Endothelial cell of umbilical vein (primary cell): ENCODE measurements around the gene PRDM11. TPM values are rescaled to one million over a fixed set of nuclear protein-coding genes. Genes with fewer than 3 reads are reported as not detected.

ENCODE experiments used
- BruUV-seq: library from RNA; stranded (reverse); fragments of 400-500 nt; replicated peaks from 2 replicates; lab custom pipeline; 2021; lab: Mats Ljungman, UMichigan
- CTCF ChIA-PET: fragments of 300-600, 350-600 bp; sonication (Branson Sonifier 250); formaldehyde crosslinking; loops from one replicate; lab custom pipeline; 2021; ENCODE audit warnings: antibody characterized with exemption, inconsistent platforms; lab: Charles Lee
- POLR2A ChIA-PET: fragments of 300-600, 350-600 bp; sonication (Branson Sonifier 250); formaldehyde crosslinking; loops from one replicate; lab custom pipeline; 2021; ENCODE audit warnings: antibody characterized with exemption, inconsistent platforms; lab: Charles Lee
- DNase-seq: peaks from one replicate; pipeline ENCODE4 v3.0.0-alpha.2; 2011; ENCODE audit warnings: low read depth, low spot score
- FAIRE-seq: peaks from 2 replicates; lab custom pipeline; 2011; peaks lifted over from hg19 to GRCh38; lab: Jason Lieb, UNC
- H2AFZ ChIP-seq: 2 replicates; pipeline ENCODE4 v1.6.0; 2012; ENCODE audit warnings: low read depth, low read length, control low read depth, inconsistent platforms
- H3K27ac ChIP-seq: 2 replicates; pipeline ENCODE4 v1.5.1; 2011; ENCODE audit warnings: low read depth, mild to moderate bottlenecking, control low read depth, low read length, moderate library complexity; ENCODE audit not compliant: insufficient read depth
- H3K27me3 ChIP-seq, 2 experiments: 2 replicates each; pipeline versions ENCODE4 v1.6.0 to v1.6.1; 2011; ENCODE audit warnings: low read length in 2 of 2, mixed read lengths in 1 of 2; ENCODE audit not compliant: control insufficient read depth in 2 of 2, insufficient read depth in 2 of 2
- H3K36me3 ChIP-seq, 2 experiments: 2 replicates in 1 of 2; 3 replicates in 1 of 2; pipeline ENCODE4 v1.5.1; 2011; ENCODE audit warnings: low read length in 2 of 2, mild to moderate bottlenecking in 1 of 2, moderate library complexity in 1 of 2; ENCODE audit not compliant: control insufficient read depth in 2 of 2, insufficient read depth in 2 of 2; ENCODE audit errors: extremely low read depth in 1 of 2
- H3K4me1 ChIP-seq: 3 replicates; pipeline ENCODE4 v1.5.1; 2011; ENCODE audit warnings: mild to moderate bottlenecking, low read length; ENCODE audit not compliant: control insufficient read depth, insufficient read depth; ENCODE audit errors: extremely low read depth
- H3K4me2 ChIP-seq: 2 replicates; pipeline ENCODE4 v1.6.1; 2011; ENCODE audit warnings: low read length, control low read depth, mixed read lengths; ENCODE audit not compliant: insufficient read depth
- H3K4me3 ChIP-seq, 3 experiments: fragments of 200-600 bp in 1 of 3; sonication (generic), shearing (Covaris generic) in 1 of 3; replicated peaks in 1 of 3; 2 replicates each; pipeline ENCODE4 v1.5.1; 2011 to 2016; ENCODE audit warnings: control low read depth in 3 of 3, low read length in 3 of 3, mild to moderate bottlenecking in 2 of 3, inconsistent platforms in 1 of 3, low read depth in 1 of 3, moderate library complexity in 1 of 3; ENCODE audit not compliant: insufficient read depth in 1 of 3
- H3K79me2 ChIP-seq: 2 replicates; pipeline ENCODE4 v1.6.0; 2012; ENCODE audit warnings: low read length, inconsistent platforms; ENCODE audit not compliant: control insufficient read depth, insufficient read depth
- H3K9ac ChIP-seq: replicated peaks from 2 replicates; pipeline ENCODE3; 2011; ENCODE audit warnings: low read length, control low read depth; ENCODE audit not compliant: insufficient read depth; ENCODE audit errors: extremely low read depth
- H3K9me1 ChIP-seq: replicated peaks from 3 replicates; pipeline ENCODE4 v1.6.0; 2011; ENCODE audit warnings: mild to moderate bottlenecking, low read length; ENCODE audit not compliant: control insufficient read depth, insufficient read depth; ENCODE audit errors: extremely low read depth
- H3K9me3 ChIP-seq: replicated peaks from 2 replicates; pipeline ENCODE4 v1.5.1; 2012; ENCODE audit warnings: low read length, inconsistent platforms; ENCODE audit not compliant: control insufficient read depth, insufficient read depth
- H4K20me1 ChIP-seq: replicated peaks from 2 replicates; pipeline ENCODE3; 2011; ENCODE audit warnings: mild to moderate bottlenecking, low read length; ENCODE audit not compliant: control insufficient read depth, insufficient read depth; ENCODE audit errors: extremely low read depth
- EZH2 ChIP-seq: IDR thresholded peaks from 2 replicates; pipeline ENCODE4 v1.6.1; 2012; ENCODE audit warnings: borderline replicate concordance, low read depth, mild to moderate bottlenecking, moderate library complexity, low read length, inconsistent platforms; ENCODE audit not compliant: severe bottlenecking
- FOS ChIP-seq: IDR thresholded peaks from 2 replicates; pipeline ENCODE4 v1.6.1; 2011; ENCODE audit warnings: mild to moderate bottlenecking, low read length, moderate library complexity, borderline replicate concordance; ENCODE audit not compliant: insufficient read depth
- GATA2 ChIP-seq: IDR thresholded peaks from 2 replicates; pipeline ENCODE4 v1.7.0; 2011; ENCODE audit warnings: low read depth, mild to moderate bottlenecking, moderate library complexity, mixed read lengths, low read length; ENCODE audit not compliant: insufficient read length, insufficient read depth
- JUN ChIP-seq: IDR thresholded peaks from 2 replicates; pipeline ENCODE4 v1.6.1; 2011; ENCODE audit warnings: borderline replicate concordance, low read depth; ENCODE audit not compliant: insufficient read length, insufficient read depth
- MYC ChIP-seq: IDR thresholded peaks from one replicate; pipeline ENCODE4 v1.6.1; 2011; ENCODE audit warnings: mild to moderate bottlenecking, low read depth, low read length
- POLR2A ChIP-seq: IDR thresholded peaks from 2 replicates; pipeline ENCODE4 v1.6.1; 2012; ENCODE audit warnings: low read depth, mild to moderate bottlenecking, control low read depth, low read length
- POLR2AphosphoS5 ChIP-seq: IDR thresholded peaks from 2 replicates; pipeline ENCODE4 v1.6.1; 2012; ENCODE audit warnings: low read depth, mild to moderate bottlenecking, control low read depth, low read length, moderate library complexity; ENCODE audit not compliant: insufficient read depth
- dilution Hi-C: fragments of 300-500 bp; cut with MboI; formaldehyde crosslinking; loops from one replicate; pipeline ENCODE4 v1.15.0; 2019; ENCODE audit warnings: low sequenced_read_pairs; ENCODE audit not compliant: extremely low pct_ligation_motif_present
- intact Hi-C: fragments of 100-400 bp; cut with micrococcal nuclease; formaldehyde crosslinking; loops from one replicate; pipeline ENCODE4 v1.10.0; 2022
- polyA plus RNA-seq, 4 experiments: library from polyadenylated mRNA; depleted of rRNA in 3 of 4; stranded (reverse) in 3 of 4; unstranded in 1 of 4; fragments of >200 nt; gene quantifications; 2 replicates each; pipeline versions ENCODE4 v1.2.1 to v1.2.3, GENCODE V29; 2011 to 2012; ENCODE audit warnings: missing spikeins in 1 of 4
- total RNA-seq: library from RNA; stranded (reverse); gene quantifications from 2 replicates; pipeline ENCODE4 v1.2.3, GENCODE V29; 2021
- TF ChIP-seq, protein P1 (sequence below), 2 donors: IDR thresholded peaks; 1 replicate in 1 of 2; 2 replicates in 1 of 2; pipeline ENCODE4 v1.5.1; 2011; ENCODE audit warnings: low read length in 2 of 2, mild to moderate bottlenecking in 2 of 2, moderate library complexity in 2 of 2, control low read depth in 1 of 2, inconsistent platforms in 1 of 2, low read depth in 1 of 2; ENCODE audit not compliant: insufficient read depth in 1 of 2; ENCODE audit errors: extremely low read depth in 1 of 2
- TF ChIP-seq, protein P2 (sequence below): IDR thresholded peaks from 2 replicates; pipeline ENCODE4 v1.6.1; 2011; ENCODE audit not compliant: insufficient read depth, insufficient read length

The PRDM11 gene
- total and polyA plus RNA-seq, 2 donors (not counting 3 experiments of a cell fraction or from before 2014, with no cell fraction given): 6.9 to 14.1 TPM

DNA sequence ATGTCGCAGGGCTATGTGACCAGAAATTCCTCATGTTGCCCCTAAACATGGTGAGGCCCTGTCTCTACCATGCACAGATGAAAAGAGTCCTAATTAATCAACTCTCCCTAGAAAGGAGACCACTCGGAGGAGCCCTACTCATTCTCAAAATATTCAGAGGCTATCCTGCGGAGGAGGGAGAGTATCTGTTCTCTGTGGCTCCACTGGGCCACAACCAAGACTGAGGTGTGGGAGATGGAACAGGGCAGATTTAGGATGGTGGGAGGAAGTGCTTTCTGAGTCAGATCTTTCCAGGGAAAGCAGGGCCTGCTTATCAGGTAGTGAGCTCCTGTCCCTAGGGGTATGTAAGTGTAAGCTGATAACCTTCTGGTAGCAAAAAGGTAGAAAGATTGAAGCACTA lies 37.0 kb upstream of the PRDM11 start:
- no peak overlapping the region for H3K9ac ChIP-seq
- ChIA-PET POLR2A (no interaction called here), CTCF (interaction anchor here (1.2 to 22.0 kb wide), 10 partner anchors 11 to 662 kb away, joined by 4 to 1618 read pairs (median 18); partner anchors contain the start of gene SYT13)
- H3K4me3 ChIP-seq: no peak overlapping the region
- no peak overlapping the region for H3K4me2 ChIP-seq
- no peak overlapping the region for H3K27ac ChIP-seq
- H3K36me3 ChIP-seq: no peaks in the 10 kb centered on the region
- dilution Hi-C loops: no loop called here
- no peaks in the 10 kb centered on the region for H3K9me1 ChIP-seq
- FAIRE-seq (no peak), DNase-seq (no peak)
- no peaks in the 10 kb centered on the region for H3K79me2 ChIP-seq
- H4K20me1 ChIP-seq: no peaks in the 10 kb centered on the region
- intact Hi-C loops: no loop called here
- no peaks in the 10 kb centered on the region for H3K9me3 ChIP-seq
- H3K27me3 ChIP-seq: peaks cover 4 to 7% of the 10 kb centered on the region in 2 experiments
- no peak overlapping the region for H2AFZ ChIP-seq
- no TSS peak for BruUV-seq
- TF ChIP-seq FOS (no peak), MYC (no peak), EZH2 (no peak), GATA2 (no peak), POLR2A (no peak), POLR2AphosphoS5 (no peak), JUN (no peak)
- TF ChIP-seq, protein P1, sequence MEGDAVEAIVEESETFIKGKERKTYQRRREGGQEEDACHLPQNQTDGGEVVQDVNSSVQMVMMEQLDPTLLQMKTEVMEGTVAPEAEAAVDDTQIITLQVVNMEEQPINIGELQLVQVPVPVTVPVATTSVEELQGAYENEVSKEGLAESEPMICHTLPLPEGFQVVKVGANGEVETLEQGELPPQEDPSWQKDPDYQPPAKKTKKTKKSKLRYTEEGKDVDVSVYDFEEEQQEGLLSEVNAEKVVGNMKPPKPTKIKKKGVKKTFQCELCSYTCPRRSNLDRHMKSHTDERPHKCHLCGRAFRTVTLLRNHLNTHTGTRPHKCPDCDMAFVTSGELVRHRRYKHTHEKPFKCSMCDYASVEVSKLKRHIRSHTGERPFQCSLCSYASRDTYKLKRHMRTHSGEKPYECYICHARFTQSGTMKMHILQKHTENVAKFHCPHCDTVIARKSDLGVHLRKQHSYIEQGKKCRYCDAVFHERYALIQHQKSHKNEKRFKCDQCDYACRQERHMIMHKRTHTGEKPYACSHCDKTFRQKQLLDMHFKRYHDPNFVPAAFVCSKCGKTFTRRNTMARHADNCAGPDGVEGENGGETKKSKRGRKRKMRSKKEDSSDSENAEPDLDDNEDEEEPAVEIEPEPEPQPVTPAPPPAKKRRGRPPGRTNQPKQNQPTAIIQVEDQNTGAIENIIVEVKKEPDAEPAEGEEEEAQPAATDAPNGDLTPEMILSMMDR (IDR thresholded peaks at IDR 0.05; ENCODE audit: extremely low read depth in 1 of 2, insufficient read depth in 1 of 2, low read depth in 1 of 2, low read length in 2 of 2): no peak
- TF ChIP-seq, protein P2, sequence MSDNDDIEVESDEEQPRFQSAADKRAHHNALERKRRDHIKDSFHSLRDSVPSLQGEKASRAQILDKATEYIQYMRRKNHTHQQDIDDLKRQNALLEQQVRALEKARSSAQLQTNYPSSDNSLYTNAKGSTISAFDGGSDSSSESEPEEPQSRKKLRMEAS: no peak
- no peaks in the 10 kb centered on the region for H3K4me1 ChIP-seq
